H9 (cell line): Measurements from ENCODE around the gene PCDHGC5. TPM values are rescaled to one million over a fixed set of nuclear protein-coding genes. Genes with fewer than 3 reads are reported as not detected.

Experiments used
- DNase-seq: peaks from one replicate; pipeline ENCODE4 v3.0.0-alpha.2; 2017
- H2AFZ ChIP-seq: one replicate; pipeline ENCODE4 v1.6.1; 2013; ENCODE audit warnings: mild to moderate bottlenecking, low read length, control low read depth, moderate library complexity
- H2AK5ac ChIP-seq: 2 replicates; pipeline ENCODE4 v1.6.1; 2013; ENCODE audit warnings: low read length, control low read depth, mixed read lengths; ENCODE audit not compliant: insufficient read length
- H2BK120ac ChIP-seq: one replicate; pipeline ENCODE4 v1.6.1; 2013; ENCODE audit warnings: low read depth, mild to moderate bottlenecking, low read length, control low read depth, inconsistent platforms; ENCODE audit not compliant: poor library complexity, severe bottlenecking
- H2BK12ac ChIP-seq: 2 replicates; pipeline ENCODE4 v1.6.1; 2013; ENCODE audit warnings: low read length, control low read depth, mixed read lengths, low read depth; ENCODE audit not compliant: insufficient read length
- H2BK15ac ChIP-seq: 2 replicates; pipeline ENCODE4 v1.6.1; 2013; ENCODE audit warnings: low read depth, low read length, control low read depth
- H2BK20ac ChIP-seq: one replicate; pipeline ENCODE4 v1.6.1; 2013; ENCODE audit warnings: low read depth, mild to moderate bottlenecking, low read length, control low read depth, inconsistent platforms; ENCODE audit not compliant: poor library complexity, severe bottlenecking
- H2BK5ac ChIP-seq: 2 replicates; pipeline ENCODE4 v1.6.1; 2013; ENCODE audit warnings: low read length, control low read depth, mixed read lengths; ENCODE audit not compliant: insufficient read length
- H3K14ac ChIP-seq: 2 replicates; pipeline ENCODE4 v1.6.1; 2013; ENCODE audit warnings: low read length, control low read depth; ENCODE audit not compliant: insufficient read depth
- H3K18ac ChIP-seq: 2 replicates; pipeline ENCODE4 v1.6.1; 2013; ENCODE audit warnings: low read depth, mild to moderate bottlenecking, mixed read lengths, low read length, control low read depth; ENCODE audit not compliant: insufficient read length
- H3K23ac ChIP-seq: 2 replicates; pipeline ENCODE4 v1.6.1; 2013; ENCODE audit warnings: low read length, control low read depth, mixed read lengths, low read depth; ENCODE audit not compliant: insufficient read length
- H3K23me2 ChIP-seq: 2 replicates; pipeline ENCODE4 v1.6.1; 2013; ENCODE audit warnings: low read depth, mild to moderate bottlenecking, mixed read lengths, low read length, control low read depth; ENCODE audit not compliant: insufficient read length, poor library complexity, severe bottlenecking
- H3K27ac ChIP-seq: 2 replicates; pipeline ENCODE4 v1.5.1; 2013; ENCODE audit warnings: low read length, control low read depth, mixed read lengths, low read depth; ENCODE audit not compliant: insufficient read length
- H3K27me3 ChIP-seq: 2 replicates; pipeline ENCODE4 v1.6.1; 2013; ENCODE audit warnings: low read length, control low read depth, inconsistent platforms; ENCODE audit not compliant: insufficient read depth
- H3K4ac ChIP-seq: 2 replicates; pipeline ENCODE4 v1.6.1; 2013; ENCODE audit warnings: low read depth, mild to moderate bottlenecking, control low read depth, inconsistent platforms, low read length, moderate library complexity
- H3K4me1 ChIP-seq: 2 replicates; pipeline ENCODE4 v1.6.1; 2013; ENCODE audit warnings: low read length, control low read depth, inconsistent platforms; ENCODE audit not compliant: insufficient read depth
- H3K4me2 ChIP-seq: 2 replicates; pipeline ENCODE4 v1.6.1; 2013; ENCODE audit warnings: low read length, control low read depth, mixed read lengths; ENCODE audit not compliant: insufficient read length, insufficient read depth
- H3K56ac ChIP-seq: 2 replicates; pipeline ENCODE4 v1.6.1; 2013; ENCODE audit warnings: low read depth, mild to moderate bottlenecking, mixed read lengths, low read length, control low read depth; ENCODE audit not compliant: insufficient read length
- H3K79me1 ChIP-seq: 2 replicates; pipeline ENCODE4 v1.6.1; 2013; ENCODE audit warnings: low read depth, mild to moderate bottlenecking, moderate library complexity, low read length, control low read depth, inconsistent platforms; ENCODE audit not compliant: insufficient read depth, poor library complexity, severe bottlenecking
- H3K79me2 ChIP-seq: 2 replicates; pipeline ENCODE4 v1.6.1; 2013; ENCODE audit warnings: low read length, control low read depth, inconsistent platforms; ENCODE audit not compliant: insufficient read depth
- H3K9ac ChIP-seq: 2 replicates; pipeline ENCODE4 v1.6.1; 2013; ENCODE audit warnings: low read length, control low read depth, mixed read lengths; ENCODE audit not compliant: insufficient read length; ENCODE audit errors: extremely low read depth
- H3K9me3 ChIP-seq: one replicate; pipeline ENCODE4 v1.6.1; 2013; ENCODE audit warnings: low read depth, low read length, inconsistent platforms; ENCODE audit not compliant: control insufficient read depth
- H3T11ph ChIP-seq: one replicate; pipeline ENCODE4 v1.6.1; 2013; ENCODE audit warnings: mild to moderate bottlenecking, low read length, control low read depth, inconsistent platforms
- H4K20me1 ChIP-seq: one replicate; pipeline ENCODE4 v1.6.1; 2013; ENCODE audit not compliant: control insufficient read depth, insufficient read length, insufficient read depth
- H4K5ac ChIP-seq: 2 replicates; pipeline ENCODE4 v1.6.1; 2013; ENCODE audit warnings: low read depth, mild to moderate bottlenecking, mixed read lengths, low read length, control low read depth; ENCODE audit not compliant: insufficient read length
- H4K8ac ChIP-seq: replicated peaks from 2 replicates; pipeline ENCODE4 v1.6.1; 2013; ENCODE audit warnings: low read length, control low read depth, mixed read lengths, low read depth; ENCODE audit not compliant: insufficient read length
- H4K91ac ChIP-seq: 2 replicates; pipeline ENCODE4 v1.6.1; 2013; ENCODE audit warnings: low read depth, mild to moderate bottlenecking, moderate library complexity, mixed read lengths, low read length, control low read depth; ENCODE audit not compliant: insufficient read length
- H3K27ac Mint-ChIP-seq, 3 experiments: 2 replicates in 2 of 3; 3 replicates in 1 of 3; pipeline ENCODE4 v1.8.0; 2020 to 2021; ENCODE audit warnings: mixed read lengths in 3 of 3, mild to moderate bottlenecking in 1 of 3, moderate library complexity in 1 of 3
- H3K27me3 Mint-ChIP-seq: 2 replicates; pipeline ENCODE4 v1.8.0; 2021; ENCODE audit warnings: low read depth, mild to moderate bottlenecking, moderate library complexity, mixed read lengths
- H3K36me3 Mint-ChIP-seq, 3 experiments: 2 replicates in 2 of 3; 3 replicates in 1 of 3; pipeline ENCODE4 v1.8.0; 2020 to 2021; ENCODE audit warnings: low read depth in 3 of 3, mixed read lengths in 3 of 3; ENCODE audit not compliant: insufficient read depth in 1 of 3
- H3K4me1 Mint-ChIP-seq, 2 experiments: 2 replicates each; pipeline ENCODE4 v1.8.0; 2020; ENCODE audit warnings: mixed read lengths in 2 of 2
- H3K4me3 Mint-ChIP-seq, 2 experiments: 2 replicates in 1 of 2; 3 replicates in 1 of 2; pipeline ENCODE4 v1.8.0; 2020 to 2021; ENCODE audit warnings: mild to moderate bottlenecking in 2 of 2, mixed read lengths in 2 of 2, moderate library complexity in 1 of 2
- H3K9me3 Mint-ChIP-seq, 2 experiments: 2 replicates in 1 of 2; 3 replicates in 1 of 2; pipeline ENCODE4 v1.8.0; 2020; ENCODE audit warnings: mild to moderate bottlenecking in 2 of 2, mixed read lengths in 2 of 2, moderate library complexity in 1 of 2
- WGBS: extraction: QIAGEN DNeasy Blood & Tissue Kit; methylation state at CpG from one replicate; pipeline ENCODE4 v1.1.7; 2013; ENCODE audit warnings: missing lambda C conversion rate, low lambda C conversion rate, mixed read lengths; ENCODE audit not compliant: insufficient read length; ENCODE audit errors: extremely low coverage; 5-methylcytosine and 5-hydroxymethylcytosine counted together
- total RNA-seq: library from RNA; stranded (reverse); gene quantifications from 2 replicates; pipeline ENCODE4 v1.2.1, GENCODE V29; 2021
- TF ChIP-seq, protein P1 (sequence below): fragments of 200-600 bp; sonication (generic); conservative IDR thresholded peaks from 3 replicates; pipeline ENCODE4 v1.8.0; 2021; ENCODE audit warnings: antibody characterized with exemption, mild to moderate bottlenecking

PCDHGC5 gene
- total RNA-seq, 1 experiment from 2014 or later: 0.66 TPM

DNA sequence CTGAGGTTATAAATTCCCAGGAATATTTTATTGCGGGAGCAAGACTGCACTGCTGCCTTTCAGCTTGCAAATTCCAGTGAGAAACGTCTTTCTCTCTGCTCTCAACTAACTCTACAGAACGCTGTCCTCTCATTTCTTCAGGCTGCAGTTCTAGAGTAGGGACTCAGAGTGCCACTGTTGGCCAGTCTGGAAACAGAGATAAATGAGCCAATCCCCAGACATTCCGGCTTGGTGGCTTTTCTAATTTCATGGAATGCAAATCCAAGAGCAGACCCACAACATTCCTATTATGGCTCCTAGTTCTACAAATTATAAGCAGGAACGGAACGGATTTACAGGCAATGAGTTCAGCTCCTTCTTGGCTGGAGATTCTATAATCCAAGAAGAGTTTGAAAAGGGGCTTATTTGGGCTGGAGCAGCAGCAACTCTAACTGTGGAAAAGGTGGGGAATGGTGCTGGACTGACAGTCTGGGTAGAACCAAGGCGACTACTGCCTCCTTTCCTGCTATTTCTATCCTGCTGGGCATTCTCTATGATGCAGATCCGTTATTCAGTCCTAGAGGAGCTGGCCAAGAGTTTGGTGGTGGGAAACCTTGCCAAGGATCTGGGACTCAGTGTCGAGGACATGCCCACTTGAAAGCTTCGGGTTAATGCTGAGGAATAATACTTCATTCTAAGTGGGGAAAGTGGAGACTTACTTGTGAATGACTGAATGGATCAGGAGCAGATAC, 49.3 kb upstream of the PCDHGC5 start:
- no peak overlapping the region for H2BK5ac ChIP-seq
- peaks cover 5 to 9% of the 10 kb centered on the region in 2 experiments; a peak in 3 of 4 replicates for H3K4me1 Mint-ChIP-seq
- no peak overlapping the region; a peak in 2 of 5 replicates for H3K4me3 Mint-ChIP-seq
- no peak overlapping the region for H3K23ac ChIP-seq
- H3K9me3 Mint-ChIP-seq: peaks cover 11 to 14% of the 10 kb centered on the region in 2 experiments; a peak in 3 of 5 replicates
- no peak overlapping the region for H2BK15ac ChIP-seq
- no peak overlapping the region for H3K4me2 ChIP-seq
- H3K4ac ChIP-seq: no peak overlapping the region
- no peak overlapping the region for H2BK120ac ChIP-seq
- H3K9me3 ChIP-seq: no peaks in the 10 kb centered on the region
- no peak overlapping the region for H4K91ac ChIP-seq
- no peaks in the 10 kb centered on the region for H3K79me2 ChIP-seq
- no peak overlapping the region for H3K56ac ChIP-seq
- H3T11ph ChIP-seq: no peak overlapping the region
- H3K27me3 Mint-ChIP-seq: no peaks in the 10 kb centered on the region
- no peak for DNase-seq
- H3K27me3 ChIP-seq: no peaks in the 10 kb centered on the region
- H2BK20ac ChIP-seq: no peak overlapping the region
- TF ChIP-seq, protein P1, sequence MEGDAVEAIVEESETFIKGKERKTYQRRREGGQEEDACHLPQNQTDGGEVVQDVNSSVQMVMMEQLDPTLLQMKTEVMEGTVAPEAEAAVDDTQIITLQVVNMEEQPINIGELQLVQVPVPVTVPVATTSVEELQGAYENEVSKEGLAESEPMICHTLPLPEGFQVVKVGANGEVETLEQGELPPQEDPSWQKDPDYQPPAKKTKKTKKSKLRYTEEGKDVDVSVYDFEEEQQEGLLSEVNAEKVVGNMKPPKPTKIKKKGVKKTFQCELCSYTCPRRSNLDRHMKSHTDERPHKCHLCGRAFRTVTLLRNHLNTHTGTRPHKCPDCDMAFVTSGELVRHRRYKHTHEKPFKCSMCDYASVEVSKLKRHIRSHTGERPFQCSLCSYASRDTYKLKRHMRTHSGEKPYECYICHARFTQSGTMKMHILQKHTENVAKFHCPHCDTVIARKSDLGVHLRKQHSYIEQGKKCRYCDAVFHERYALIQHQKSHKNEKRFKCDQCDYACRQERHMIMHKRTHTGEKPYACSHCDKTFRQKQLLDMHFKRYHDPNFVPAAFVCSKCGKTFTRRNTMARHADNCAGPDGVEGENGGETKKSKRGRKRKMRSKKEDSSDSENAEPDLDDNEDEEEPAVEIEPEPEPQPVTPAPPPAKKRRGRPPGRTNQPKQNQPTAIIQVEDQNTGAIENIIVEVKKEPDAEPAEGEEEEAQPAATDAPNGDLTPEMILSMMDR: no peak
- no peak overlapping the region; a peak in 1 of 7 replicates for H3K27ac Mint-ChIP-seq
- H3K18ac ChIP-seq: no peak overlapping the region
- no peak overlapping the region for H2BK12ac ChIP-seq
- H3K27ac ChIP-seq: no peak overlapping the region
- H3K79me1 ChIP-seq: no peaks in the 10 kb centered on the region
- H3K36me3 Mint-ChIP-seq: peaks cover 5 to 15% (median 13%) of the 10 kb centered on the region in 3 experiments; a peak in 5 of 7 replicates
- H4K5ac ChIP-seq: no peak overlapping the region
- no peak overlapping the region for H2AFZ ChIP-seq
- H4K8ac ChIP-seq: no peak overlapping the region
- H3K4me1 ChIP-seq: peaks cover 2% of the 10 kb centered on the region; the same call in 1 of the 2 replicates
- no CpG with 5 or more reads among the region's 10 CpGs for WGBS
- H4K20me1 ChIP-seq: no peaks in the 10 kb centered on the region
- H3K9ac ChIP-seq: no peak overlapping the region
- no peaks in the 10 kb centered on the region for H3K23me2 ChIP-seq
- no peak overlapping the region for H2AK5ac ChIP-seq
- no peak overlapping the region for H3K14ac ChIP-seq
